ENCODE data around the gene PRRT3.
A peak's percentile ranks its signal among the peaks of the same experiment; 100 is the strongest.

The PRRT3 gene

DNA sequence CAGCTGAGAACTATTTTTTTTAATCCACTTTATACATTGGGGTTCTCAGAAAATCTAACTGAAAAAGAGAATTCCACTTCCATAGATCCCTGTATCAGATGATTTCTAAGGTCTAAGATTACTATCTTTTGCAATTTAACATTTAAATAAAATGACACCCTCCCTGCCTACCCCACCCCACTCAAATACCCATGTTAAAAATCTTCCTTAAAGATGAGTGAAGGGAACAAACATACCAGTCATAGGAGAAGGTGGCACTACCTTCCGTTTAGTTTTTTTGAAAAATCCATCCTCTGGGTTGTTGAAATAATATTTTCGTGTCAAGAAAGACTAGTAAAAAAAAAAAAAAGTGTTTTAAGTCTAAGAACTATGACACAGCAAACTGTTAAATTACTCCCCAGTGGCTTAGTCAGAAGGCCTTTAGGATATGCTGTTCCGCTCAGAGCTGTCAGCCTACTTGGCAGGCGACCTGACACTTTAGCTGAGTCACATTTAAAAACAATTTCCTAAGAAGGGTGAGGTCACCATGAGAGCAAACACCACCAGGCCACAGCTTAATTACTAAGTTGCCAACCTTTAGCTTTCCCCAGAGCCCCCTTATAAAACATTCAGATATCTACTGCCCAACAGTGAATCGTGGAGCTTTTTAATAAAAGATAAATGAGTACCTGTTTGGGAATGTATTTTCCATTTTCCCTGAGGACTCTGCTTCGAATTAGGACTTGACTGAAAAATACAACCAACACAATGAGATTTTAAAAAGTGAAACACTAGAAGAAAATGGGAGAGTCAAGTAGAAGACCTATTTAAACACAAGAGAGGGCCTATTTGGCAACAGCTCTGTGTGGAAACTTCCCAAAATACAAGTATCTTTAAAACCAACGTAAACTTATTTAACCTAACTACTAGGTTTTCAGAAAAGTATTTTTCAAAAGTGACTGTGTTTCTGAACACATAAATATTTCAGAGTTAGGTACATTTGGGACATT is 24.8 kb upstream of the PRRT3 start:
- DNase-seq (ENCODE audit: extremely low read depth, low read depth): peak; percentile 94
- TF ChIP-seq, protein P1, sequence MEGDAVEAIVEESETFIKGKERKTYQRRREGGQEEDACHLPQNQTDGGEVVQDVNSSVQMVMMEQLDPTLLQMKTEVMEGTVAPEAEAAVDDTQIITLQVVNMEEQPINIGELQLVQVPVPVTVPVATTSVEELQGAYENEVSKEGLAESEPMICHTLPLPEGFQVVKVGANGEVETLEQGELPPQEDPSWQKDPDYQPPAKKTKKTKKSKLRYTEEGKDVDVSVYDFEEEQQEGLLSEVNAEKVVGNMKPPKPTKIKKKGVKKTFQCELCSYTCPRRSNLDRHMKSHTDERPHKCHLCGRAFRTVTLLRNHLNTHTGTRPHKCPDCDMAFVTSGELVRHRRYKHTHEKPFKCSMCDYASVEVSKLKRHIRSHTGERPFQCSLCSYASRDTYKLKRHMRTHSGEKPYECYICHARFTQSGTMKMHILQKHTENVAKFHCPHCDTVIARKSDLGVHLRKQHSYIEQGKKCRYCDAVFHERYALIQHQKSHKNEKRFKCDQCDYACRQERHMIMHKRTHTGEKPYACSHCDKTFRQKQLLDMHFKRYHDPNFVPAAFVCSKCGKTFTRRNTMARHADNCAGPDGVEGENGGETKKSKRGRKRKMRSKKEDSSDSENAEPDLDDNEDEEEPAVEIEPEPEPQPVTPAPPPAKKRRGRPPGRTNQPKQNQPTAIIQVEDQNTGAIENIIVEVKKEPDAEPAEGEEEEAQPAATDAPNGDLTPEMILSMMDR (IDR thresholded peaks at IDR 0.05; ENCODE audit: low read depth, low read length): no peak

DNA sequence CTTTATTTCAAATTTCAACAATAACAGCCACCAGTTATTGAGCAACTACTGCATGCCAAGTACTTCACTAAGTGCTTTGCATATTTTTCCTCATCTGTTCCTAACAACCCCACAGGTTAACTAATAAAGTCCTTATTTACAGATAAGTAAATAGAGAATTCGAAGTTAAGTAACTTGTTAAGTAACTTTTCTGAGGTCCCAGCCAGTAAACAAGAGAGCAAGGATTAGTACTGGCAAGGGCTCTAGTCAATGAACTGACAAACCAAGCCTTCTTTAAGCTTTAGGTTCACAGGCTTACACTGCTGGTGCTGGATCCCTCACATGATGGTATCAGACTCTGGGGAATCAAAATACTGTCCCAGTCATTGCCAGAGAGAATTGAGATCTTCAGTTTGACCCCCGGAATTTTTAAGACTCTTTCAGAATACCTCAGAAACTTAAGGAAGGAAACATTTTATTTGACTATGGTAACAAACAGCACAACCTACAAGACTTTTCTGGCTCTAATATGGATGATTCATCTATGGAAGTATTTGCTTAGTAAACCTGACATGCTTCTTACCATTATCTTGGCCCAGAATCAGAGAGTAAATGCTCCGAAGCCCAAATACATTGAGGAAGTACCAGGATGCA is 17.9 kb upstream of the PRRT3 start:
- TF ChIP-seq, protein P1 (IDR thresholded peaks at IDR 0.05; ENCODE audit: low read depth, low read length): no peak
- no peak for DNase-seq (ENCODE audit: extremely low read depth, low read depth)

DNA sequence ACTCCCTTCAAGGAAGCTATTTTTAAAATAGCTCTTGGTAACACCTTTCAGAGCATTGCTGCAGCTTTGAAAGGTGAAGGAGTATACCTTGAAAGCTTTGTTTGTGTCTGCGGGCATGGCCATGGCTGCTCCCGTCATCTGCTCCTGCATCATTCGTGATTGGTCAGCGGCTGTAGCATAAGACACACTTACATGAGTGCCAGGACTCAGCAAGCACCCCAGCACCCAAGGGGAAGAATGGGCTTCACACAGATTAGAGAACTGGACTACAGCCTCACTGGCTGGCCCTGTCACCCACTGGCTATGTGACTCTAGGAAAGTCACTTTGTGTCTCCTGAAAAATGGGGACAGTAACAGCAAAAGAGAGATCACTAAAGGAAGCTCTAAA is 17.4 kb upstream of the PRRT3 start:
- TF ChIP-seq, protein P1 (IDR thresholded peaks at IDR 0.05; ENCODE audit: low read depth, low read length): no peak
- no peak for DNase-seq (ENCODE audit: extremely low read depth, low read depth)

DNA sequence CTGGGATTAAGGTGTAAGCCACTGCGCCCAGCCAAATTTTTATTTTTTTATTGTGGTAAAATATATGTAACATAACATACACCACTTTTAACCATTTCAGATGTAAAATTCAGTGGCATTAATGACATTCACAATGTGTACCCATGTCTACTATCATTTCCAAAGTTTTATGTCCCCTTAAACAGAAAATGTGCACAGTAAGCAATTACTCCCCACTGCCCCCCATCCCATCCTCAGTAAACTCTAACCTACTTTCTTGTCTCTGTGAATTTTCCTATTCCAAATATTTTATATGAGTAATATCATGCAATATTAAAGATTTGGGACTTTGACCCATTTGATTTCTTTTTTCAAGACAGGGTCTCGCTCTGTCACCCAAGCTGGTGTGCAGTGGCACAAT is 14.6 kb upstream of the PRRT3 start:
- TF ChIP-seq, protein P1 (IDR thresholded peaks at IDR 0.05; ENCODE audit: low read depth, low read length): no peak
- no peak for DNase-seq (ENCODE audit: extremely low read depth, low read depth)

DNA sequence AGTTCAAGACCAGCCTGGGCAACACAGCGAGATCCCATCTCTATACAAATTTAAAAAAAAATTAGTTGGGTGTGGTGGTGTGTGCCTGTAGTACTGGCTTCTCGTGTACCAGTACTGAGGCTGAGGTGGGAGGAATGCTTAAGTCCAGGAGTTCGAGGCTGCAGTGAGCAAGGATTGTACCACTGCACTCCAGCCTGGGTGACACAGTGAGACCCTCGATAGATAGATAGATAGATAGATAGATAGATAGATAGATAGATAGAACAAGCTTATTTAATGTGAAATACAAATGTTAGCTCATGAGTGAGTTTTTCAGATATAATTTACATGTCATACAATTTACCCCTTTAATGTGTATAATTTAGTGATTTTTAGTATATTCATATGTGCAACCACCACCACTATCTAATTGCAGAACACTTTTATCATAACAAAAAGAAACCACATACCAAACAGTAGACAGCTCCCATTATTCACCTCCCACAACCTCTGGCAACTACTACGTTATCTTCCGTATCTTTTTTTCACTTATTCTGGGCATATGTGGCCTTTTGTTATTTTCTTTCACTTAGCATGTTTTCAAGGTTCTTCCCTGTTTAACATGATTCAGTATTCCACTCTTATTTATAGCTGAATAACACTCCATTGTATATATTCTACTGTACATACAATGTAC is 13.1 kb upstream of the PRRT3 start:
- no peak for DNase-seq (ENCODE audit: extremely low read depth, low read depth)
- TF ChIP-seq, protein P1 (IDR thresholded peaks at IDR 0.05; ENCODE audit: low read depth, low read length): no peak

DNA sequence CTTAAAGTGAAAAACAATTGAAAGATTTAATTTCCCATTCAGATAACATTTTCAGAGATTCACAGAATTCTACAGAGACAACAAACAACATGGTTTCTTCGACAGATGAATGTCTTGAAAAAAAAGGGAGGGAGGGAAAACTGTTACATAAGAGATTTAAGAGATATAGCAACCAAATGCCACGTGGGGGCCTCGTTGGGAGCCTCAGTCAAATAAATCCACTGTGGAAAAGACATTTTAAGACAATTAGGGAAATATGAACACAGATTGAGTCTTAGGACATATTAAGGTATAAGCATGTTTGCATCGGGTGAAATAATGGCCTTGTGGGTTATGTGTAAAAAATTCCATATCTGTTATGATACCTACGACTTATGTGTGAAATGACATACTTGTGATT is 5.0 kb upstream of the PRRT3 start:
- TF ChIP-seq, protein P1 (IDR thresholded peaks at IDR 0.05; ENCODE audit: low read depth, low read length): peak; percentile 15

More for the DNA sequence above, 5.0 kb upstream of the PRRT3 start:
- no peak for DNase-seq (ENCODE audit: extremely low read depth, low read depth)
